ENCODE results near the gene MTCL1.

Gene MTCL1

GRCh38 chr18:8704361-8705237, 757 bp upstream of the MTCL1 start:
- peak; percentile 87 for DNase-seq (ENCODE audit: low read depth)
- TF ChIP-seq POLR2A (IDR thresholded peaks at IDR 0.05; ENCODE audit: extremely low read depth, insufficient read length), result peak; percentile 44
- TF ChIP-seq, protein P1, sequence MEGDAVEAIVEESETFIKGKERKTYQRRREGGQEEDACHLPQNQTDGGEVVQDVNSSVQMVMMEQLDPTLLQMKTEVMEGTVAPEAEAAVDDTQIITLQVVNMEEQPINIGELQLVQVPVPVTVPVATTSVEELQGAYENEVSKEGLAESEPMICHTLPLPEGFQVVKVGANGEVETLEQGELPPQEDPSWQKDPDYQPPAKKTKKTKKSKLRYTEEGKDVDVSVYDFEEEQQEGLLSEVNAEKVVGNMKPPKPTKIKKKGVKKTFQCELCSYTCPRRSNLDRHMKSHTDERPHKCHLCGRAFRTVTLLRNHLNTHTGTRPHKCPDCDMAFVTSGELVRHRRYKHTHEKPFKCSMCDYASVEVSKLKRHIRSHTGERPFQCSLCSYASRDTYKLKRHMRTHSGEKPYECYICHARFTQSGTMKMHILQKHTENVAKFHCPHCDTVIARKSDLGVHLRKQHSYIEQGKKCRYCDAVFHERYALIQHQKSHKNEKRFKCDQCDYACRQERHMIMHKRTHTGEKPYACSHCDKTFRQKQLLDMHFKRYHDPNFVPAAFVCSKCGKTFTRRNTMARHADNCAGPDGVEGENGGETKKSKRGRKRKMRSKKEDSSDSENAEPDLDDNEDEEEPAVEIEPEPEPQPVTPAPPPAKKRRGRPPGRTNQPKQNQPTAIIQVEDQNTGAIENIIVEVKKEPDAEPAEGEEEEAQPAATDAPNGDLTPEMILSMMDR (IDR thresholded peaks at IDR 0.05; ENCODE audit: low read depth, low read length), result no peak
- peak overlapping the region; percentile 53 for H3K4me3 ChIP-seq (ENCODE audit: low read depth, low read length)

DNA sequence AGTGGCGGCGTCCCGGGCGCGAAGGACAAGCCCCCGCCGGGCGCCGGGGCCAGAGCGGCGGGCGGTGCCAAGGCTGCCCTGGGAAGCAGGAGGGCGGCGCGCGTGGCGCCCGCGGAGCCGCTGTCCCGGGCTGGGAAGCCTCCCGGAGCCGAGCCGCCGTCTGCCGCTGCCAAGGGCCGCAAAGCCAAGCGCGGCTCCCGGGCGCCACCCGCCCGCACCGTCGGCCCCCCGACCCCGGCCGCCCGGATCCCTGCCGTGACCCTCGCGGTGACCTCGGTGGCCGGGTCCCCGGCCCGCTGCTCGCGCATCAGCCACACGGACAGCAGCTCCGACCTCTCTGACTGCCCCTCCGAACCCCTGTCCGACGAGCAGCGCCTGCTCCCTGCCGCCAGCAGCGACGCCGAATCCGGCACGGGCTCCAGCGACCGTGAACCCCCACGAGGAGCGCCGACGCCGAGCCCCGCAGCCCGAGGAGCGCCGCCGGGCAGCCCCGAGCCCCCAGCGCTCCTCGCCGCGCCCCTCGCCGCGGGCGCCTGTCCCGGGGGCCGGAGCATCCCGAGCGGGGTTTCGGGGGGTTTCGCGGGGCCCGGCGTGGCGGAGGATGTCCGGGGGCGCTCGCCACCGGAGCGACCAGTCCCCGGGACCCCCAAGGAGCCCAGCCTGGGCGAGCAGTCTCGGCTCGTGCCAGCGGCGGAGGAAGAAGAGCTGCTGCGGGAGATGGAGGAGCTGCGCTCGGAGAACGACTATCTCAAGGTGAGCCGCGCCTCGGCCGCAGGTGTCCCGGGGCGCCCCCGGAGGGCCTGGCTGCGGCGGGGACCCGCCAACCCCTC, 820 bp downstream of the MTCL1 start:
- TF ChIP-seq, protein P2, sequence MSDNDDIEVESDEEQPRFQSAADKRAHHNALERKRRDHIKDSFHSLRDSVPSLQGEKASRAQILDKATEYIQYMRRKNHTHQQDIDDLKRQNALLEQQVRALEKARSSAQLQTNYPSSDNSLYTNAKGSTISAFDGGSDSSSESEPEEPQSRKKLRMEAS (IDR thresholded peaks at IDR 0.05; ENCODE audit: low read depth, low read length), result no peak
- no peak for TF ChIP-seq POLR2A (IDR thresholded peaks at IDR 0.05; ENCODE audit: extremely low read depth, insufficient read length)
- no peak for DNase-seq (ENCODE audit: low read depth)
- no peak overlapping the region for H3K4me3 ChIP-seq (ENCODE audit: low read depth, low read length)

DNA sequence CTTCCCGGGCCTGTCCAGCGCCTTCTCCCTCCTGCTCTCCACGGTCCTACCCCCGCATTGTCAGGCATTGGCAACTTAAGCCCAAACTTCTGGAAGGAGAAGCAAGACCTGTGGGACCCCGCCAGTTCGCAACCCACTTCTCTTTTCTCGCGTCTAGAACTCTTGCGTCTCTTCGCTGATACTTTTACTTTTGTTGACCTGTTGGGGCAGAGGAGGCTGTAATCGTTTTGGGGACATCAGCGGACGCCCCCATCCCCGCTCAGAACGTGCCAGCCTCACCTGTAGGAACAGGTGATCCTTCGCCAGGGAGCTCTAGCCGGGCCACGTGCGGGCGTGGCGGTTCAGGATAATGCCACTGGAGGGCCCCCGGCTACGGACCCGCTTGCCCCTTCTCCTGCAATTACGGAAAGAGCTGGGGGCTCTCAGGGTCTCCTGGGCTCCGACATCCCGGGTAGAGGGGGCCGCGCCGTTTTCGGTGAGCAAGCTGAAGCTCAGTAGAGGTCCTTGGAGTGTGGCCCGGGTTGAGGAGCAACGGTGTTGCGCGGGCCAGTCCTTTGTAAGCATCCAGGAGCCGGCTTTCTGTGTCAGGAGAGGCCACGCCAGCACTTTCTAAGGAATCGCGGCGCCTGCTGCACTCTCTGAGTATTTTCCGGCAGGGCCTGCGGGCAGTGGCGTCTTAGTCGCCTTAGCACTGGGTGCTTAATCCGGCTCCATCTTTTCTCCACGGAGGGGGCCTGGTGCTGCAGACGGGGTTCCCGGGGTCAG, 1.6 kb downstream of the MTCL1 start:
- peak; percentile 17 for DNase-seq (ENCODE audit: low read depth)
- TF ChIP-seq POLR2A (IDR thresholded peaks at IDR 0.05; ENCODE audit: extremely low read depth, insufficient read length), result no peak
- no peak overlapping the region for H3K4me3 ChIP-seq (ENCODE audit: low read depth, low read length)

DNA sequence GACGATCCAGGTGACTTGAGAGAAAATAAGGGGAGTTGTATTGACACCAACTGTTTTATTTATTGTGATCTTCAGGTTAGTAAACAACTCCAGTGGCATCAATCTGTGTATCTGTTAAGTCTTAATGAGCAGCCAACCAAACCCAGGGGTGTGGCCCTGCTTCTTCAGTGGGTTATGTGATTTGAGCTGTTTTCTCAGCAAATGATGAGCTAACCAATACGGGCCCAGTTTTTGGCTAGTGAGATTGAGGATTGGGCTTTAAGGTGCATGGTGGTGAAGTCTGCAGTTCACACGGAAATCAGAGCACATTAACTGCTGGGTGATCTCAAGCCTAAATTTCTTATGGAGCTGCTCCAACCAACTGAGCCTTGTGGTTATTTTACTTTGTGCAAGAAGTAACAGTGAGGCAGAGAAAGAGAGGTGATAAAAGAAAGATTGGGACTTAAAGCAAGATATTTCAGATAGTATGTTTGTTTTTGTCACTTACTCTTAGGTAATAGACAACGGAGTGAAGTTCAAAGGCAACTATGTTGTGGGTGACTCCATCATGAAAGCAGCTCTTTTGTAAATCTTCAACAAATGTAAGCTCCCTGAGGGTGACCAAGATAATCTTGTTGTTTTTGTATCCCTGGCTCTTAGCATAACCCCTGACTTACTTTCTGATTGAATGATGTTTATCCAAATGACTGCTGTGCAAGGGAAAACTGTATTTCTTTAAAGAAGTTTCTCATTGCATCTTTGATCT, 2.4 kb downstream of the MTCL1 start:
- TF ChIP-seq, protein P2 (IDR thresholded peaks at IDR 0.05; ENCODE audit: low read depth, low read length), result no peak
- TF ChIP-seq POLR2A (IDR thresholded peaks at IDR 0.05; ENCODE audit: extremely low read depth, insufficient read length) (no peak), MYC (IDR thresholded peaks at IDR 0.05; ENCODE audit: low read depth, low read length) (no peak)
- TF ChIP-seq, protein P1 (IDR thresholded peaks at IDR 0.05; ENCODE audit: low read depth, low read length), result no peak
- DNase-seq (ENCODE audit: low read depth), result no peak
- no peak overlapping the region for H3K4me3 ChIP-seq (ENCODE audit: low read depth, low read length)

DNA sequence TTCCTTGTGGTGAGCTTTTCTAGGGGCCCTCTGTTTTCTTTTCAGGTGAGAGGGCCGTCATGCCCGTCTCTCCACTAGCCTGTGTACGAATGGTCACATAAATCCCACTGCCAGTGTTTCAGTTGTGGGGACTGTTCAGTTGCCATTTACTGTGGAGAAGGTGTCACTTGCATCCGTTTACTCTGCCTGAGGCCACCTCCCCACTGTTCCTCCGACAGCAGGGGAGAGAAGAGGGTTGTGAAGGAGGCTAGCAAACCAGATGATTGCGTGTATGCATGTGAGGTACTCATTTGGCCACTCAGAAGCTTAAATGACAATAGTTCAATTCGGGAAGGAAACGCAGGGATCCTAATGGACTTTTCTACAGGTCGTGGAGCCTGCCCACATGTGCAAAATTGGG, 3.3 kb downstream of the MTCL1 start:
- H3K4me3 ChIP-seq (ENCODE audit: low read depth, low read length), result no peak overlapping the region
- TF ChIP-seq MYC (IDR thresholded peaks at IDR 0.05; ENCODE audit: low read depth, low read length), result no peak
- TF ChIP-seq, protein P2 (IDR thresholded peaks at IDR 0.05; ENCODE audit: low read depth, low read length), result no peak
- TF ChIP-seq POLR2A (IDR thresholded peaks at IDR 0.05; ENCODE audit: extremely low read depth, insufficient read length), result no peak
- TF ChIP-seq, protein P1 (IDR thresholded peaks at IDR 0.05; ENCODE audit: low read depth, low read length), result no peak
- DNase-seq (ENCODE audit: low read depth), result no peak

- no peak for DNase-seq (ENCODE audit: low read depth)
- H3K4me3 ChIP-seq (ENCODE audit: low read depth, low read length), result no peak overlapping the region
- TF ChIP-seq MYC (IDR thresholded peaks at IDR 0.05; ENCODE audit: low read depth, low read length) (no peak), POLR2A (IDR thresholded peaks at IDR 0.05; ENCODE audit: extremely low read depth, insufficient read length) (no peak)
- TF ChIP-seq, protein P2 (IDR thresholded peaks at IDR 0.05; ENCODE audit: low read depth, low read length), result no peak
- TF ChIP-seq, protein P1 (IDR thresholded peaks at IDR 0.05; ENCODE audit: low read depth, low read length), result no peak
Measured at GRCh38 chr18:8709248-8710059, 4.1 kb downstream of the MTCL1 start.
